RWPE2 (cell line): Measurements from ENCODE around the gene DACT1.
A peak's percentile ranks its signal among the peaks of the same experiment; 100 is the strongest.

Experiments
- ATAC-seq: fragments of 200-7000 bp; cut with Tn5 transposase; 3 replicates; pipeline ENCODE4 v1.9.1; 2021; ENCODE audit warnings: low read depth
- DNase-seq: peaks from one replicate; pipeline ENCODE4 v3.0.0-alpha.2; 2020; ENCODE audit warnings: low spot score
- H3K27ac ChIP-seq: fragments of 450-650 bp; 2 replicates; pipeline ENCODE4 v1.5.1; 2017; ENCODE audit warnings: mild to moderate bottlenecking; ENCODE audit not compliant: poor library complexity, severe bottlenecking
- H3K27me3 ChIP-seq: fragments of 250-450 bp; sonication (Bioruptor Pico); 2 replicates; pipeline ENCODE4 v1.5.1; 2021; ENCODE audit warnings: mild to moderate bottlenecking, moderate library complexity; ENCODE audit not compliant: insufficient read depth, poor library complexity, severe bottlenecking
- H3K36me3 ChIP-seq: fragments of 250-450 bp; sonication (Bioruptor Pico); 2 replicates; pipeline ENCODE4 v1.5.1; 2020; ENCODE audit warnings: low read depth, mild to moderate bottlenecking, moderate library complexity
- H3K4me1 ChIP-seq: fragments of 250-450 bp; sonication (Bioruptor Pico); 2 replicates; pipeline ENCODE4 v1.5.1; 2021; ENCODE audit warnings: mild to moderate bottlenecking, moderate library complexity; ENCODE audit not compliant: insufficient read depth, poor library complexity, severe bottlenecking
- H3K4me3 ChIP-seq: fragments of 250-450 bp; sonication (Bioruptor Pico); 2 replicates; pipeline ENCODE4 v1.5.1; 2021; ENCODE audit warnings: mild to moderate bottlenecking, moderate library complexity; ENCODE audit not compliant: severe bottlenecking
- H3K9me3 ChIP-seq: fragments of 250-450 bp; sonication (Bioruptor Pico); 2 replicates; pipeline ENCODE4 v1.5.1; 2021; ENCODE audit warnings: mild to moderate bottlenecking, moderate library complexity; ENCODE audit not compliant: severe bottlenecking
- CTCF ChIP-seq: fragments of 450-650 bp; IDR thresholded peaks from one replicate; pipeline ENCODE4 v1.5.1; 2017; ENCODE audit warnings: mild to moderate bottlenecking, moderate library complexity; ENCODE audit not compliant: poor library complexity, severe bottlenecking

DACT1 gene

GRCh38 chr14:58673722-58674121 is 36.0 kb downstream of the DACT1 start:
- H3K27me3 ChIP-seq: no peaks in the 10 kb centered on the region
- no peaks in the 10 kb centered on the region for H3K36me3 ChIP-seq
- no peaks in the 10 kb centered on the region for H3K9me3 ChIP-seq
- DNase-seq (no peak), ATAC-seq (no peak)
- no peak overlapping the region for H3K4me3 ChIP-seq
- no peaks in the 10 kb centered on the region for H3K4me1 ChIP-seq
- H3K27ac ChIP-seq: no peak overlapping the region
- no peak for TF ChIP-seq CTCF

GRCh38 chr14:58677001-58677400 is 39.2 kb downstream of the DACT1 start:
- ATAC-seq (no peak), DNase-seq (no peak)
- no peaks in the 10 kb centered on the region for H3K9me3 ChIP-seq
- no peaks in the 10 kb centered on the region for H3K27me3 ChIP-seq
- H3K4me3 ChIP-seq: no peak overlapping the region
- no peak overlapping the region for H3K27ac ChIP-seq
- no peaks in the 10 kb centered on the region for H3K36me3 ChIP-seq
- TF ChIP-seq CTCF: no peak
- H3K4me1 ChIP-seq: no peaks in the 10 kb centered on the region

GRCh38 chr14:58677517-58677916 is 39.8 kb downstream of the DACT1 start:
- H3K27me3 ChIP-seq: no peaks in the 10 kb centered on the region
- H3K4me3 ChIP-seq: no peak overlapping the region
- H3K27ac ChIP-seq: no peak overlapping the region
- ATAC-seq (0 out of 3 replicates have a peak, but pooled peaks have one; percentile 10), DNase-seq (no peak)
- no peak for TF ChIP-seq CTCF
- no peaks in the 10 kb centered on the region for H3K36me3 ChIP-seq
- no peaks in the 10 kb centered on the region for H3K9me3 ChIP-seq
- H3K4me1 ChIP-seq: no peaks in the 10 kb centered on the region

GRCh38 chr14:58677996-58678395 is 40.2 kb downstream of the DACT1 start:
- H3K27me3 ChIP-seq: no peaks in the 10 kb centered on the region
- no peaks in the 10 kb centered on the region for H3K36me3 ChIP-seq
- H3K4me1 ChIP-seq: no peaks in the 10 kb centered on the region
- no peaks in the 10 kb centered on the region for H3K9me3 ChIP-seq
- TF ChIP-seq CTCF: no peak
- no peak overlapping the region for H3K27ac ChIP-seq
- ATAC-seq: peak; percentile 63
- DNase-seq: no peak
- H3K4me3 ChIP-seq: no peak overlapping the region

GRCh38 chr14:58680698-58681097 is 42.9 kb downstream of the DACT1 start:
- H3K27me3 ChIP-seq: no peaks in the 10 kb centered on the region
- ATAC-seq: no peak
- no peak for TF ChIP-seq CTCF
- no peaks in the 10 kb centered on the region for H3K4me1 ChIP-seq
- H3K9me3 ChIP-seq: no peaks in the 10 kb centered on the region
- H3K4me3 ChIP-seq: no peak overlapping the region
- DNase-seq: no peak
- no peak overlapping the region for H3K27ac ChIP-seq
- no peaks in the 10 kb centered on the region for H3K36me3 ChIP-seq
